DOHH2 (cell line): Measurements from ENCODE around the gene NSUN3.
"Not testable (repeated sequence)": the region's sequence is repeated elsewhere in the genome, so short reads cannot be mapped to it uniquely, and the experiment has no call there.

Source experiments
- H3F3A ChIP-seq: fragments of 200-600 bp; sonication (generic), shearing (Covaris generic); 2 replicates; pipeline ENCODE4 v1.6.0; 2016; ENCODE audit warnings: antibody characterized with exemption, mild to moderate bottlenecking; ENCODE audit not compliant: control insufficient read depth, insufficient read depth
- H3K27ac ChIP-seq: fragments of 200-600 bp; sonication (generic); 2 replicates; pipeline ENCODE4 v1.5.1; 2014; ENCODE audit warnings: low read depth, mild to moderate bottlenecking, low read length, moderate library complexity
- H3K27me3 ChIP-seq: fragments of 200-600 bp; sonication (generic); 2 replicates; pipeline ENCODE4 v1.6.1; 2014; ENCODE audit warnings: mild to moderate bottlenecking, low read length, mixed read lengths; ENCODE audit not compliant: control insufficient read depth
- H3K36me3 ChIP-seq: fragments of 200-600 bp; sonication (generic); 2 replicates; pipeline ENCODE4 v1.6.1; 2014; ENCODE audit warnings: mild to moderate bottlenecking, low read length, moderate library complexity, mixed read lengths; ENCODE audit not compliant: control insufficient read depth
- H3K4me1 ChIP-seq: fragments of 200-600 bp; sonication (generic); 2 replicates; pipeline ENCODE4 v1.6.1; 2014; ENCODE audit warnings: mild to moderate bottlenecking, low read length, mixed read lengths; ENCODE audit not compliant: control insufficient read depth
- H3K4me2 ChIP-seq: fragments of 200-600 bp; sonication (generic); 2 replicates; pipeline ENCODE4 v1.6.0; 2014; ENCODE audit warnings: mild to moderate bottlenecking, low read length, moderate library complexity
- H3K4me3 ChIP-seq: fragments of 200-600 bp; sonication (generic); 2 replicates; pipeline ENCODE4 v1.5.1; 2014; ENCODE audit warnings: mild to moderate bottlenecking, low read length, mixed read lengths
- H3K79me2 ChIP-seq: fragments of 200-600 bp; sonication (generic); 2 replicates; pipeline ENCODE4 v1.6.1; 2014; ENCODE audit warnings: mild to moderate bottlenecking, low read length, mixed read lengths; ENCODE audit not compliant: control insufficient read depth
- H3K9me2 ChIP-seq: fragments of 200-600 bp; sonication (generic); replicated peaks from 2 replicates; pipeline ENCODE4 v1.6.1; 2014; ENCODE audit warnings: mild to moderate bottlenecking, low read length, mixed read lengths; ENCODE audit not compliant: control insufficient read depth
- H3K9me3 ChIP-seq: fragments of 200-600 bp; sonication (generic); 2 replicates; pipeline ENCODE4 v1.6.1; 2014; ENCODE audit warnings: antibody characterized with exemption, low read length, mixed read lengths; ENCODE audit not compliant: control insufficient read depth, insufficient read depth
- H4K20me1 ChIP-seq: fragments of 200-600 bp; sonication (generic); 2 replicates; pipeline ENCODE4 v1.6.0; 2014; ENCODE audit warnings: low read depth, mild to moderate bottlenecking, antibody characterized with exemption, low read length, moderate library complexity; ENCODE audit not compliant: control insufficient read depth, insufficient read depth
- CTCF ChIP-seq: fragments of 200-600 bp; sonication (generic); IDR thresholded peaks from one replicate; pipeline ENCODE4 v1.5.1; 2014; ENCODE audit warnings: antibody characterized with exemption, mild to moderate bottlenecking, low read depth, low read length; ENCODE audit not compliant: poor library complexity, severe bottlenecking
- EZH2phosphoT487 ChIP-seq: fragments of 200-600 bp; sonication (generic); IDR thresholded peaks from 2 replicates; pipeline ENCODE4 v1.6.1; 2017; ENCODE audit warnings: borderline replicate concordance, mild to moderate bottlenecking, antibody characterized with exemption, low read length, moderate library complexity, mixed read lengths

Gene NSUN3

GRCh38 chr3:94106268-94106667, 43.4 kb downstream of the NSUN3 start:
- no peaks in the 10 kb centered on the region for H3K9me3 ChIP-seq
- no peaks in the 10 kb centered on the region for H3K79me2 ChIP-seq
- no peaks in the 10 kb centered on the region for H3K9me2 ChIP-seq
- H3F3A ChIP-seq = no peaks in the 10 kb centered on the region
- H4K20me1 ChIP-seq = no peaks in the 10 kb centered on the region
- H3K4me3 ChIP-seq = no peak overlapping the region
- no peak overlapping the region for H3K27ac ChIP-seq
- H3K36me3 ChIP-seq = 0 out of 2 replicates have a peak, but pooled peaks cover 2% of the 10 kb centered on the region
- H3K27me3 ChIP-seq = no peaks in the 10 kb centered on the region
- H3K4me1 ChIP-seq = no peaks in the 10 kb centered on the region
- TF ChIP-seq CTCF = no peak
- H3K4me2 ChIP-seq = no peak overlapping the region

GRCh38 chr3:94110232-94110631, 47.4 kb downstream of the NSUN3 start:
- not testable (repeated sequence) for H3K27me3 ChIP-seq, H3K36me3 ChIP-seq, H4K20me1 ChIP-seq, H3K79me2 ChIP-seq, H3K4me2 ChIP-seq, H3K4me1 ChIP-seq, H3K9me3 ChIP-seq, H3K4me3 ChIP-seq, H3K9me2 ChIP-seq, H3F3A ChIP-seq, H3K27ac ChIP-seq

DNA sequence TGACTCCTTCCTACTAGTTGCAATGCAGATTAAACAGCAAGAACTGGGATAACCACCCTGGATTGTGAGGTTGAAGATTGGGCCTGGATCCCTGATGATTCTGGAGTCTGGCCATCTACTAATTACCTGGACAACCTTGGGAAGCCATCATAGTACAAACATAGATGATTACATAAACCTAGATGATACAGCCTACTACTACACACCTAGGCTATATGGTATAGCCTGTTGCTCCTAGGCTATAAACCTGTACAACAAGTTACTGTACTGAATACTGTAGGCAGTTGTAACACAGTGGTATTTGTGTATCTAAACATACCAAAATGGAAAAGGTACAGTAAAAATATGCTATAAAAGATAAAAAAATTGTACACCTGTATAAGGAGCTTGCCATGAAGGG, 48.0 kb downstream of the NSUN3 start:
- H3K9me3 ChIP-seq = no peaks in the 10 kb centered on the region
- H3K4me3 ChIP-seq = no peak overlapping the region
- H3K79me2 ChIP-seq = no peaks in the 10 kb centered on the region
- H3K4me1 ChIP-seq = no peaks in the 10 kb centered on the region
- H3K4me2 ChIP-seq = no peak overlapping the region
- peaks cover 8% of the 10 kb centered on the region for H3K36me3 ChIP-seq
- H3K27ac ChIP-seq = no peak overlapping the region
- TF ChIP-seq EZH2phosphoT487 = no peak
- TF ChIP-seq CTCF = no peak
- H3K27me3 ChIP-seq = no peaks in the 10 kb centered on the region
- no peaks in the 10 kb centered on the region for H3F3A ChIP-seq
- H4K20me1 ChIP-seq = no peaks in the 10 kb centered on the region
- no peaks in the 10 kb centered on the region for H3K9me2 ChIP-seq

GRCh38 chr3:94114666-94115065, 51.8 kb downstream of the NSUN3 start:
- Histone ChIP-seq H3K36me3 (peaks cover 8% of the 10 kb centered on the region), H3K9me2 (no peaks in the 10 kb centered on the region), H3F3A (no peaks in the 10 kb centered on the region), H3K4me1 (no peaks in the 10 kb centered on the region), H3K9me3 (no peaks in the 10 kb centered on the region), H3K4me3 (no peak overlapping the region), H3K27ac (no peak overlapping the region), H3K4me2 (no peak overlapping the region), H3K27me3 (no peaks in the 10 kb centered on the region), H3K79me2 (no peaks in the 10 kb centered on the region), H4K20me1 (no peaks in the 10 kb centered on the region)
- no peak for TF ChIP-seq EZH2phosphoT487
- TF ChIP-seq CTCF = no peak
